NT2/D1 (cell line): ENCODE data around the gene USP15.

Source experiments
- YY1 ChIP-seq: IDR thresholded peaks from 2 replicates; pipeline ENCODE4 v1.6.1; 2011; ENCODE audit not compliant: insufficient read length, insufficient read depth
- ZNF274 ChIP-seq: IDR thresholded peaks from 2 replicates; pipeline ENCODE4 v1.6.1; 2011; ENCODE audit warnings: mild to moderate bottlenecking, low read depth, low read length

- TF ChIP-seq ZNF274 (no peak), YY1 (no peak)
These were observed 100.8 kb downstream of the USP15 start for GRCh38 chr12:62361048-62361447.
